Hepatocyte (in vitro differentiated cells): ENCODE measurements around the gene MOB3B. TPM values are rescaled to one million over a fixed set of nuclear protein-coding genes. Genes with fewer than 3 reads are reported as not detected.

Source experiments
- DNase-seq: peaks from one replicate; pipeline ENCODE4 v3.0.0-alpha.2; 2016; ENCODE audit warnings: low spot score
- H2AFZ ChIP-seq: fragments of 200-600 bp; sonication (generic); 2 replicates; pipeline ENCODE4 v1.6.0; 2016; ENCODE audit warnings: antibody characterized with exemption, mild to moderate bottlenecking
- H3K27ac ChIP-seq: fragments of 200-600 bp; sonication (generic); 2 replicates; pipeline ENCODE4 v1.5.1; 2016; ENCODE audit warnings: mild to moderate bottlenecking
- H3K27me3 ChIP-seq: fragments of 200-600 bp; sonication (generic); 2 replicates; pipeline ENCODE4 v1.6.1; 2016
- H3K36me3 ChIP-seq: fragments of 200-600 bp; sonication (generic); replicated peaks from 2 replicates; pipeline ENCODE4 v1.5.1; 2016; ENCODE audit warnings: low read depth; ENCODE audit not compliant: insufficient read depth
- H3K4me1 ChIP-seq: fragments of 200-600 bp; sonication (generic); 2 replicates; pipeline ENCODE4 v1.5.1; 2016; ENCODE audit warnings: mild to moderate bottlenecking, moderate library complexity; ENCODE audit not compliant: insufficient read depth
- H3K4me2 ChIP-seq: fragments of 200-600 bp; sonication (generic); 2 replicates; pipeline ENCODE4 v1.6.0; 2016
- H3K4me3 ChIP-seq: fragments of 200-600 bp; sonication (generic); 2 replicates; pipeline ENCODE4 v1.5.1; 2016; ENCODE audit warnings: mild to moderate bottlenecking
- H3K79me2 ChIP-seq: fragments of 200-600 bp; sonication (generic); 2 replicates; pipeline ENCODE4 v1.6.0; 2017; ENCODE audit warnings: mild to moderate bottlenecking
- H3K9me2 ChIP-seq: fragments of 200-600 bp; sonication (generic); replicated peaks from 2 replicates; pipeline ENCODE4 v1.6.0; 2017; ENCODE audit warnings: mild to moderate bottlenecking; ENCODE audit not compliant: insufficient read depth
- H3K9me3 ChIP-seq: fragments of 200-600 bp; sonication (generic); 2 replicates; pipeline ENCODE4 v1.5.1; 2016; ENCODE audit warnings: low read depth, mild to moderate bottlenecking
- H4K20me1 ChIP-seq: fragments of 200-600 bp; sonication (generic); 2 replicates; pipeline ENCODE4 v1.6.0; 2016; ENCODE audit warnings: mild to moderate bottlenecking; ENCODE audit not compliant: insufficient read depth, poor library complexity, severe bottlenecking
- EZH2 ChIP-seq: fragments of 200-600 bp; sonication (generic); IDR thresholded peaks from 2 replicates; pipeline ENCODE4 v1.6.1; 2016; ENCODE audit warnings: antibody characterized with exemption, mild to moderate bottlenecking, borderline replicate concordance
- EZH2phosphoT487 ChIP-seq: fragments of 200-600 bp; sonication (generic); IDR thresholded peaks from one replicate; pipeline ENCODE4 v1.6.1; 2018; ENCODE audit warnings: antibody characterized with exemption, mild to moderate bottlenecking, low read depth, moderate library complexity; ENCODE audit not compliant: unreplicated experiment, severe bottlenecking
- WGBS: methylation state at CpG from one replicate; pipeline ENCODE4 v1.1.6; 2016; ENCODE audit warnings: low lambda C conversion rate; ENCODE audit errors: missing lambda C conversion rate; 5-methylcytosine and 5-hydroxymethylcytosine counted together
- polyA plus RNA-seq: library from polyadenylated mRNA; unstranded; fragments of >200 nt; fragmentation: Nextera tagmentation; extraction: Ambion mirVana; gene quantifications from 2 replicates; pipeline ENCODE4 v1.2.1, GENCODE V29; 2016
- total RNA-seq: library from RNA; depleted of rRNA; stranded (reverse); fragments of >200 nt; gene quantifications from 2 replicates; pipeline ENCODE4 v1.2.3, GENCODE V29; 2014
- TF ChIP-seq, protein P1 (sequence below): fragments of 200-600 bp; sonication (generic); IDR thresholded peaks from 2 replicates; pipeline ENCODE4 v1.5.1; 2016; ENCODE audit warnings: antibody characterized with exemption, mild to moderate bottlenecking; ENCODE audit not compliant: poor library complexity

The MOB3B gene
- total and polyA plus RNA-seq, 2 experiments from 2014 or later: 13.3 to 13.5 TPM

DNA sequence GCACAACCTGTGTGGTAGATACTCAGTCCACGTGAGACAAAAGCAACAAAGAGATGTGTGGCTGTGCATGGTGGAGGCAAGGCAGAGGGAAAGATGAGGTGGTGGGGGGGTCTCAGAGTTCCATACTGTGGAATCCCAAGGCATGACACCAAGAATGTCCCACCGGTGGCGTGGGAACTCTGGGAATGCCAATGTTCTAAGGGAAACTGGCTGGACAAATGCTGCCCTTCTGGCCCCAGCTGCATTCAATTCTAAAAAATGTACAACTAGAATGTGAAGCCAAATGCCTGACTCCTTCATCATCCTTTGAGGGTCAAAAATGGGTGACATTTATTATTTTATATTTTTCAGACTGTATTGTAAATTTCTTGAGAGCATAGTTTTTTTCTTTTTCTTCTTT, 174.4 kb downstream of the MOB3B start:
- TF ChIP-seq, protein P1, sequence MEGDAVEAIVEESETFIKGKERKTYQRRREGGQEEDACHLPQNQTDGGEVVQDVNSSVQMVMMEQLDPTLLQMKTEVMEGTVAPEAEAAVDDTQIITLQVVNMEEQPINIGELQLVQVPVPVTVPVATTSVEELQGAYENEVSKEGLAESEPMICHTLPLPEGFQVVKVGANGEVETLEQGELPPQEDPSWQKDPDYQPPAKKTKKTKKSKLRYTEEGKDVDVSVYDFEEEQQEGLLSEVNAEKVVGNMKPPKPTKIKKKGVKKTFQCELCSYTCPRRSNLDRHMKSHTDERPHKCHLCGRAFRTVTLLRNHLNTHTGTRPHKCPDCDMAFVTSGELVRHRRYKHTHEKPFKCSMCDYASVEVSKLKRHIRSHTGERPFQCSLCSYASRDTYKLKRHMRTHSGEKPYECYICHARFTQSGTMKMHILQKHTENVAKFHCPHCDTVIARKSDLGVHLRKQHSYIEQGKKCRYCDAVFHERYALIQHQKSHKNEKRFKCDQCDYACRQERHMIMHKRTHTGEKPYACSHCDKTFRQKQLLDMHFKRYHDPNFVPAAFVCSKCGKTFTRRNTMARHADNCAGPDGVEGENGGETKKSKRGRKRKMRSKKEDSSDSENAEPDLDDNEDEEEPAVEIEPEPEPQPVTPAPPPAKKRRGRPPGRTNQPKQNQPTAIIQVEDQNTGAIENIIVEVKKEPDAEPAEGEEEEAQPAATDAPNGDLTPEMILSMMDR: no peak
- no peak for TF ChIP-seq EZH2phosphoT487
- TF ChIP-seq EZH2: no peak
- peaks cover 16% of the 10 kb centered on the region for H3K79me2 ChIP-seq
- no peaks in the 10 kb centered on the region for H3K9me2 ChIP-seq
- no peak for DNase-seq
- no peak overlapping the region for H2AFZ ChIP-seq
- WGBS: 97% methylated on average over 3 of the region's 3 CpGs
- H3K4me3 ChIP-seq: no peak overlapping the region
- H3K4me1 ChIP-seq: peaks cover 17% of the 10 kb centered on the region
- no peaks in the 10 kb centered on the region for H3K27me3 ChIP-seq
- no peak overlapping the region for H3K27ac ChIP-seq
- no peaks in the 10 kb centered on the region for H4K20me1 ChIP-seq
- H3K9me3 ChIP-seq: no peaks in the 10 kb centered on the region
- H3K36me3 ChIP-seq: no peaks in the 10 kb centered on the region
- H3K4me2 ChIP-seq: no peak overlapping the region

DNA sequence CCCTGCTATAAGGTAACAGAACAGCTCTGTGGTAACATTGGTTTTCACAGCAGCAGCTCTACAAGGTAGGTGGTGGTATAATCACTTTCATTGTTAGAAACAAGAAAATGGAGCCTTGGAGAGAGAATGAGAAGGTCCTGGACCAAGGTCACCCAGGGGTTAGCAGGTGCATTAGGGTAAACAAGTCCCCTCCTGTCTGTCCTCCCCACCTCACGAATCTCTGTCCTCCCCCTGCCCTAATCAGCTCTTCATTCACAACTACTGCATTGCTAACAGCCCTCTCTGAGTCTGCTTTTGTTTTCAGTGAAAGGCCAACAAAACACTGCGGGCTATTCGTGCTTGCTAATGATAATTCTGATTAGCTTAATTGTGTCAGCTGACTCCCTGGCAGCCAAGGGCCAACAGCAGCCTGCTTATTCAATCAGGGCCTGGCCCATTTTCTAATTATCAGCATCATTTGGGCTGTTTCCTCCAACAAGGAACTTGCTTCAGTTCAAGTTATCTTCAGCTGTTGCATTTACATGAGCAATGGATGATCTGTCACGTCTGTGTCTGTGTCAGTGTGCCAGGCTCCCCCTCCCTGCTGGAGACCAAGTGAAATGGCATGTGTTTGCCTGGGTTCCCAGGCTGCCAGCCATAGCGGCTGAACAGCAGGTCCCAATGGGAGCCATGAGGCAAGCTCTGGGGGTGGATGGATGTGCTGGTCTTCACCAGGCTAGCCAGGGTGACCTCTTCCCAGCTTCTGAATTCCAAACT, 176.0 kb downstream of the MOB3B start:
- TF ChIP-seq EZH2phosphoT487 (no peak), EZH2 (no peak)
- TF ChIP-seq, protein P1: no peak
- Histone ChIP-seq H3K27me3 (no peaks in the 10 kb centered on the region), H4K20me1 (no peaks in the 10 kb centered on the region), H3K4me3 (no peak overlapping the region), H3K9me3 (no peaks in the 10 kb centered on the region), H2AFZ (no peak overlapping the region), H3K27ac (peak overlapping the region; percentile 42), H3K9me2 (no peaks in the 10 kb centered on the region), H3K36me3 (no peaks in the 10 kb centered on the region), H3K79me2 (peaks cover 12% of the 10 kb centered on the region), H3K4me1 (peaks cover 25% of the 10 kb centered on the region), H3K4me2 (no peak overlapping the region)
- no peak for DNase-seq
- WGBS: 54% methylated on average over 5 of the region's 5 CpGs

- H3K4me2 ChIP-seq: no peak overlapping the region
- peak overlapping the region; percentile 42 for H3K27ac ChIP-seq
- H3K4me3 ChIP-seq: no peak overlapping the region
- no peaks in the 10 kb centered on the region for H3K27me3 ChIP-seq
- H3K4me1 ChIP-seq: peaks cover 25% of the 10 kb centered on the region
- DNase-seq: no peak
- H3K79me2 ChIP-seq: peaks cover 8% of the 10 kb centered on the region
- no peak for TF ChIP-seq EZH2
- TF ChIP-seq EZH2phosphoT487: no peak
- no peaks in the 10 kb centered on the region for H4K20me1 ChIP-seq
- no peak overlapping the region for H2AFZ ChIP-seq
- H3K9me2 ChIP-seq: no peaks in the 10 kb centered on the region
- no peaks in the 10 kb centered on the region for H3K36me3 ChIP-seq
- 81% methylated on average over 4 of the region's 4 CpGs for WGBS
- H3K9me3 ChIP-seq: no peaks in the 10 kb centered on the region
These were observed 176.5 kb downstream of the MOB3B start for GRCh38 chr9:27353166-27353473.

GRCh38 chr9:27352457-27353165, 177.0 kb downstream of the MOB3B start:
- 93% methylated on average over 5 of the region's 5 CpGs for WGBS
- H3K27ac ChIP-seq: no peak overlapping the region
- TF ChIP-seq, protein P1: no peak
- TF ChIP-seq EZH2 (no peak), EZH2phosphoT487 (no peak)
- DNase-seq: no peak
- H3K4me3 ChIP-seq: no peak overlapping the region
- no peaks in the 10 kb centered on the region for H3K9me3 ChIP-seq
- no peaks in the 10 kb centered on the region for H3K9me2 ChIP-seq
- H2AFZ ChIP-seq: no peak overlapping the region
- no peaks in the 10 kb centered on the region for H4K20me1 ChIP-seq
- peaks cover 5% of the 10 kb centered on the region for H3K79me2 ChIP-seq
- H3K36me3 ChIP-seq: no peaks in the 10 kb centered on the region
- peaks cover 25% of the 10 kb centered on the region for H3K4me1 ChIP-seq
- no peaks in the 10 kb centered on the region for H3K27me3 ChIP-seq
- H3K4me2 ChIP-seq: no peak overlapping the region
